Stimulated activated CD8-positive, alpha-beta memory T cell treated with anti-CD3 and anti-CD28 coated beads, Interleukin-12 subunit alpha, Interleukin-12 subunit beta, amount 100 ng/mL, for 1 hour (primary cell): ENCODE data around the gene TMEM175.

Source experiments
- DNase-seq: peaks from one replicate; pipeline ENCODE4 v3.0.0-alpha.2; 2020; ENCODE audit warnings: low read depth

Gene TMEM175

DNA sequence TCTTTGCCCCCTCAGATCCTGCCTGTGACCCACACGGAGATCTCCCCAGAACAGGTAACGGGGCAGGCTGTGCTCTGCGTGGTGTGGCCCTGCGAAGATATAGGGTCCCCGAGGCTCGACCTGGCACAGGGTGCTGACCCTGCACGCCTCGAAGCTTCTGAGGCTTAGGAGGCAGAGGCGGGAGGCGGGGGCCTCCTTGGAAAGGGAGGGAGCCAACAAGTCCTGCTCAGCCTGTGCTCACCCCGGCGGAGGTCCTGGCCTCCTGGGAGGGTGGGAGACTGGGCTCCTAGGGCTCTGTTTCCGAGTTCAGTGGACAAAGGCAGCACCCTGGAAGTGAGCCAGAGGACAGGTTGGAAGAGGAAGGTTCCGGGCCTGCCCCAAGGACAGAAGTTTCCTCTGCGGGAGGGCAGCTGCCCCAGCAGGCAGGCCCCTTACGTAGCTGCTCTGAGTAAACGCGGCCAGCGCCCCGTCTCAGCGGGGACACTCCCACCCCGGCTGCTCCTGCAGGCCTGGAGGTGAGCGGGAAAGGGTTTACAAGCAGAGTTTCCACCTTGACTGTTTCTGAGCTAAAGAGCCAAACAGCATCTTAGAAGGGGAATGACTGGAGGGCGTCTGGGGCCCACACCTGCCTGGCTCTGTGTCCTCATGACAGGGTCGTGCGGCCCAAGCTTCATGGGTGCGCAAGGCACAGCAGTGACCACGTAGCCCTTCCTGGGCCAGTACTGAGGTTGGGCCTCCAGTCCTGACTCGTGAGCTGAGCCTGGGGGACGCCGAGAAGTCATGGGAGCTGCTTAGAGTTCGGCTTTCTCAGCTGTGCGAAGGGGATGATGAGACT is 16.1 kb downstream of the TMEM175 start:
- no peak for DNase-seq

DNA sequence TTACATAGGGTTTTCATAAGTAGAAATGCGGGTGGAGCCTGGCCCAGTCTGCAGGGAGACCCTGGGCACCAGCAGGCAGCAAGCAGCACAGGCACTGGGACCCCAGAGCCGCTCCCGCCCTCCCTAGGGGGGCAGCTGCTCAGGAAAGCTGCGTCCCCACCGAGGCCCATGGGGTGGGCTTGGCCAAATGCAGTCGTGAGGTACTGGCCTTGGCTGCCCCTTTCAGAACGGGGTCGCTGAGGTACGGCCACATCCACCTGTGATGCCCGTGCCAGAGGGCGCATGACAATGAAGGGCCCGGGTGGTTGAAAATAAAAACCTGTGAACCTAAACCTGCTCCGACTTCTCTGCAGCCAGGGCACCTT is 16.7 kb downstream of the TMEM175 start:
- no peak for DNase-seq

DNA sequence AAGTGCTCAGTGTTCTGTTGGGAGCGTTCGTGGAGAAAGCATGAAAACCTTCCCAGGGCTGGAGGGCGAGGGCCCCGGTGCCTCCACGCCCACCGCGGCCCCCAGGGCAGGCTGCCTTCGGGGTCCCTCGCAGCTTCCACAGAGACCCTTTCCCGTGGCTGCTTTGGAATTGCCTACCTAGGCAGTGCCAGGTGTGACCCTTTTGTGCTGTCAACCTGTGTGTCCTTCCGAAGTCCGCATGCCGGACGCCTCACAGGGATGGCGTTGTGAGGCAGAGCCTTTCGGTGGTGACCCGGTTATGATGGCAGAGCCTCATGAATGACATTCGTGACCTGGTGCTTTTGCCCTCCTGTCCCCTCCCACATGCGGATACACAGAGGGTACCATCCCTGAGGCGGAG is 17.4 kb downstream of the TMEM175 start:
- no peak for DNase-seq

DNA sequence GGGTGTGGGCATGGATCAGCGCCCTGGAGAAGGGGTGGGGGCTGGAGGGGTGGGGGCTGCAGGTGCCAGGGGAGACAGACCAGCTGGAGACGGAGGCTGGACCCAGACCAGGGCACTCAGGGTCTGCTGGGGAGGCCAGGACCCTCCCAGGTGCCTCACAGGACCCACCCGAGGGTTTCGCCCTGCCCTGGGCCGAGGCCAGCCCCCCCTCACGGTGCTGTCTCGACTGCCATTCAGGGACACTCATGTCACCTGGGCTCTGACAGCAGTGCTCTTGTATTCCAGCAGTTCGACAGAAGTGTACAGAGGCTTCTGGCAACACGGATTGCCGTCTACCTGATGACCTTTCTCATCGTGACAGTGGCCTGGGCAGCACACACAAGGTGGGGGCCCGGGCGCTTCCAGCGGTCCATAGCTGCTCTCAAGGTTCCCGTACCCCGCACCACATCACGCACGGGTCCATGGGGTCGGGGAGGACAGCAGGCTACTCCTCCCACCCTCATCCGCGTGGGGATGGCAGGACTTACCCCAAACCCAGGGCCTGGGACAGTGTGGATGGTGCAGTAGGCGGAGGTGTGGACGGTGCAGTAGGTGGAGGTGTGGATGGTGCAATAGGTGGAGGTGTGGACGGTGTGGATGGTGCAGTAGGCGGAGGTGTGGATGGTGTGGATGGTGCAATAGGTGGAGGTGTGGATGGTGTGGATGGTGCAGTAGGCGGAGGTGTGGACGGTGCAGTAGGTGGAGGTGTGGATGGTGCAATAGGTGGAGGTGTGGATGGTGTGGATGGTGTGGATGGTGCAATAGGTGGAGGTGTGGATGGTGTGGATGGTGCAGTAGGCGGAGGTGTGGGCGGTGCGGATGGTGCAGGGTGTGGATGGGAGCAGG is 18.1 kb downstream of the TMEM175 start:
- no peak for DNase-seq

DNA sequence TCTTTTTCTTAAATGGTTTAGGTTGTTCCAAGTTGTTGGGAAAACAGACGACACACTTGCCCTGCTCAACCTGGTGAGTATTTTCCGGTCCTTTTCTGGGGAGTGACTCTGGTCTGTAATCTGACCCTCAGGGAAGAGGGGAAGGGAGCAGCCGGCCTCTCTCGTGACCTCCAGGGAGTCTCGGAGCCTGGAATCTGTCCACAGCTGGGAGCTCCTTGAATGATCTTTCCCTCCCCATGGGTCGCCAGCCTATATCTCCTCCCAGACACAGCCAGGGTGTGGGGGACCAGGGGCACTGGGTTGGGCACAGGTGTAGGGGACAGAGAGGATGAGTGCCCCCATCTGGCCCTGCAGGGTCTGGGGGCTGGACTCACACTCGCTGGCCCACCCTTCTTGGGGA is 18.9 kb downstream of the TMEM175 start:
- DNase-seq = no peak

DNA sequence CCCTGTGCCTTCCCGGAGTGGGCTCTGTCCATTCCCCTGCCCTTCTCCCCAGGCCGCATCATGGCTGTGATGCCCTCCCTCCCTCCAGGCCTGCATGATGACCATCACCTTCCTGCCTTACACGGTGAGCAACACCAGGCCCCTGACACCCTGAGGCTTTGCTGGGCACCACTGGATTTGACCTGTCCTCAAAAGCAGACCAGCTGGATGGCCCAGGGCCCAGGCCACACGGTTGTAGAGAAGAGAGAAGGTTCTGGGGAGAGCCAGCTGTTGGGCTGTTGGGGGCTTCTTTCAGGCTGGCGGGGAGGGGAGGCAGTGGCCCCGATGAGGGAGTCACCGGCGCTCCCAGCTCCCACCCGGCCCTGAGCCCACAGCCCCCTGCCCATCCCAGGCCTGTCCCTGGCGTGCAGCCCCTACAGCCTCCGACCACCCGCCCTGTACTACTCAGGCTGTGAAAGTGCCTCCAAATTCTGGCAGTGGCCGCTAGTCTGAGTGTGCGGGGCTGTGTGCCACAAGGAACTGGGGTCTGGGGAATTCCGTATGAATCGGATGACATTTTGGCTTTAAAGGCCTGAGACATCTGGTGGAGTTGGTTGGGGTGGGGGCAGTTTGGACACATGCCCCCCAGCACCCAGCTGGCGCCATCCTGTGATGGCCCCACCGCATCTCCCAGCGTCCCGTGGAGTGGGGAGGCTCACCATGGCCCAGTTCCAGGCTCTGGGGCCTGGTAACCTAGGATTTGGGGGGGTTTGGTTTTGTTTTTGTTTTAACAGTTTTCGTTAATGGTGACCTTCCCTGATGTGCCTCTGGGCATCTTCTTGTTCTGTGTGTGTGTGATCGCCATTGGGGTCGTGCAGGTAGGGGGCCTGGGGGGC is 19.6 kb downstream of the TMEM175 start:
- DNase-seq = no peak

DNA sequence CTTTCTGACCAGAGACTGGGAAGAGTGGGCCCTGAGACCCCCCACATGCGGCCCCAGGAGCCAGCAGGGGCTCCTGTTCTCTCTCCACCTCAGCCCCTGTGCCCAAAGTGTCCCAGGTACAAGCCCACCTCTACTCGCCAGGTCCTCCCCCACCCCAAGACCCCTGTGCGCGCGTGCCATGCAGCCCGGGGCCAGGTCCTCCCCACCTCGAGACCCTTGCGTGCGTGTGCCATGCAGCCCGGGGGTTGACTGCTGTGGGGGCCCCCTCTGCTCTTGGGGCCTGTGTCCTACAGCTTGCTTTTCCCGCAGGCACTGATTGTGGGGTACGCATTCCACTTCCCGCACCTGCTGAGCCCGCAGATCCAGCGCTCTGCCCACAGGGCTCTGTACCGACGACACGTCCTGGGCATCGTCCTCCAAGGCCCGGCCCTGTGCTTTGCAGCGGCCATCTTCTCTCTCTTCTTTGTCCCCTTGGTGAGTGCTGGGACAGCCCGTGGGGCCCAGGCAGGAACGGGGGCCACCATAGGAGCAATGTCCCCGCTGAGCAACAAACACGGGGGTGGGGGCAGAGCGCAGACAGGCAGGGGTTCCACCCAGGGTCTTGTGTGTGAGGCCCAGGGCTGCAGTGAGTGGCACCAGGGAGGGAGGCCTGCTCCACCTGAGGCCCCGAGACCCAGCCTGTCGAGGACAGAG is 20.8 kb downstream of the TMEM175 start:
- no peak for DNase-seq

DNA sequence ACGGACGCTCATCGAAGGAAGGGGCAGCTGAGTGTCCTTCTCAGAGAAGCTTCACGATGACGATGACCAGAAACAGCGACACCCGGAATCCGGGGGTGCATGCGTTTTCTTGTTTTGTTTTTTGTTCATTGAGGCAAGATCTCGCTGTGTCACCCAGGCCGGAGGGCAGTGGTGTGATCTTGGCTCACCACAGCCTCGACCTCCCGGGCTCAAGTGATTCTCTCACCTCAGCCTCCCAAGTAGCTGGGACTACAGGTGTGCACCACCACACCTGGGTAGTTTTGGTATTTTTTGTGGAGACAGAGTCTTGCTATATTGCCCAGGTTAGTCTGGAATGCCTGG is 21.3 kb downstream of the TMEM175 start:
- no peak for DNase-seq

DNA sequence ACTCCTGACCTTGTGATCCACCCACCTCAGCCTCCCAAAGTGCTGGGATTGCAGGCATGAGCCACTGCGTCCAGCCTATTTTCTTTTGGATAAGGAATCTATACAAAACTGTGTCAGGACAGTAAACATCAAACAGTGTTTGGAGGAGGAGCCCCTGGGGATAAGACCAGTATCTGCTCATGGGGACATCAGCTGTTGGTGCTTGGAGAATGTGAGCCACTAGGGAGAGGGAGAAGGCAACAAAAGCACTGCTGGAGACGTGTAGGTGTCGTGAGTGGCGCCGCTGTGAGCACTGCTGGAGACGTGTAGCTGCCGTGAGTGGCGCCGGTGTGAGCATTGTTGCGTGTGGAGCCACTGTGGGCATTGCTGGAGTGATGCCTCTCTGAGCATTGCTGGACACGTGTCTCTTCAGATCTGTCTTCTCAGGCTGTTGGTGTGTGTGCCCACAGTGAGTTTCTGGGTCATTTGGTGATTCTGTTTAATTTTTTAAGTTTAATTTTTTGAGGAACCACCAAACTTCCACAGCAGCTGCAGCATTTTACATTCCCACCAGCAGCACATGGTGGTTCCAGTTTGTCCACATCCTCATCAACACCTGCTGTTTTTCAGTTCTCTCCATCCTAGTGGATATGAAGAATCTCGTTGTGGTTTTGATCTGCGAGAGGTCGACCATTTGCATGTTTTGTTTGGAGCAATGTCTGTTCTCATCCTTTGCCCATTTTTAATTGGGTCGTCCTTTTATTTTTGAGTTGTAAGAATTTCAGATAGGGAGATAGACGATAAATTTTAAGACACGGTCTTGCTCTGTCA is 22.2 kb downstream of the TMEM175 start:
- DNase-seq = no peak

DNA sequence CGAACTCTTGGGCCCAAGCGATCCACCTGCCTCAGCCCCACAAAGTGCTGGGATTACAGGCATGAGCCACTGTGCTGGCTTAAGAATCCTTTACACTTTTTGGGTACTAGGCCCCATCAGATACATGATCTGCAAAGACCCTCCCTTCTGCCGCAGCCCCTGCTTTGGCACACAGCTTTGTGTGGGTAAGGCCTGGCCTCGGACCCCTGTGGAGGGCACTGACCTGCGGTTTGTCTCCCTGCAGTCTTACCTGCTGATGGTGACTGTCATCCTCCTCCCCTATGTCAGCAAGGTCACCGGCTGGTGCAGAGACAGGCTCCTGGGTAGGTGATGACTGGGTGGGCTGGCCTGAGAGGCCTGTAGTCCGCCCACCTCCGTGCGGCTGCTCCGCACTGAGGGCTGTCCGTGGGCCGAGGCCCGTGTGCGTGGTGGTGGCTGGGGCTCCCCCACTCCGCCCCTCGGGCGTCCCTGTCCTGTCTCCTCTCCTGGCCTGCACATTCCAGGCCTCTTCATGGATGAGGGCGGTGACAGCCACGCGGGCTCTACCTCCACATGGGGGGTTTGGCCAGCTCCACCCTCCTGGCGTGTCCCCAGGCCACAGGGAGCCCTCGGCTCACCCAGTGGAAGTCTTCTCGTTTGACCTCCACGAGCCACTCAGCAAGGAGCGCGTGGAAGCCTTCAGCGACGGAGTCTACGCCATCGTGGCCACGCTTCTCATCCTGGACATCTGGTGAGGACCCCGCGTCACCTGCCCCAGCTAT is 23.1 kb downstream of the TMEM175 start:
- DNase-seq = no peak

DNA sequence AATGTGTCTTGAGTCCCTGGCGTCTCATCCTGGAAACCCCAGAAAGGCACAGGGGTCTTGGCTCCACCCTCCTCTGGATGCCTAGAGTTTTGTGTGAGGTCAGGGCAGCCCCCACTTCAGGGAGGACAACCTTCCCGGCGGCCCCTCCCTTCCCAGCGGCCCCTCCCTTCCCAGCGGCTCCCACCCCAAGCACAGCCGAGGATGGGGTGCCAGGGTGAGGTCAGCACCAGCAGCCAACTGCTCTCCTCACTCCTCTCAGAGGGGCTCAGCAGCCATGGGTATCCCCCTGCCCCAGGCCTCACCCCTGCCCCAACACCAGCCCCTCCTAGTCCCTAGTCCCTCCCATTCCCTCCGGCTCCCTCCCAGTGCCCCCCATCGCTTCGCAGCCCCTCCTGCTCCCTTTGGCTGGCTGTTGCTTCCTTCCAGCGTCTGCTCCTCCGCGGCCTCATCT is 23.7 kb downstream of the TMEM175 start:
- no peak for DNase-seq

DNA sequence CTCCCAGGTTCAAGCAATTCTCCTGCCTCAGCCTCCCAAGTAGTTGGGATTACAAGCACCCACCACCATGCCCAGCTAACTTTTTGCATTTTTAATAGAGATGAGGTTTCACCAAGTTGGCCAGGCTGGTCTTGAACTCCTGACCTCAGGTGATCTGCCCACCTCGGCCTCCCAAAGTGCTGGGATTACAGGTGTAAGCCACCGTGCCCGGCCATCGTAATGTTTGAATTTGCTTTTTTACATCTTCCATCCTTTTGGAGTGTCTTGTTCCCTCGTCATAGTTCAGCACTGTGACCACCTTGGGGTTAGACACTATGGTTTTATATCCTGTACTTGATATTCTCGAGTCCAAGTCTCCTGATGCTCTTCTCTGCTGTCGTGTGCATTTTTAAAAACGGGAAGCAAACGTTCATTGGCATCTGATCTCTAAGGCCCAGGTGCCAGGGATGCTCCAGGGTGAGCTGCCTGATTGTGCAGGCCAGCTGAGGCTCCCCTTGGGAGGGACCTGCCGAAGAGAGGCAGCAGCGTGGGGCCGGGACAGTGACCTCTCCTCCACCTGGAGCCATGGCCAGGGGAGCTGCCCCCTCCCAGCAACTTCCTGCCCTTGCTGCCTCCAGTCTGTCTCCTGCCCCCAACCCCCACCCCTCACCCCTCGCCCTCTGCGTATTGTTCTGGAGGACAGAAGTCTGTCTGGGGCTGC is 24.4 kb downstream of the TMEM175 start:
- no peak for DNase-seq

DNA sequence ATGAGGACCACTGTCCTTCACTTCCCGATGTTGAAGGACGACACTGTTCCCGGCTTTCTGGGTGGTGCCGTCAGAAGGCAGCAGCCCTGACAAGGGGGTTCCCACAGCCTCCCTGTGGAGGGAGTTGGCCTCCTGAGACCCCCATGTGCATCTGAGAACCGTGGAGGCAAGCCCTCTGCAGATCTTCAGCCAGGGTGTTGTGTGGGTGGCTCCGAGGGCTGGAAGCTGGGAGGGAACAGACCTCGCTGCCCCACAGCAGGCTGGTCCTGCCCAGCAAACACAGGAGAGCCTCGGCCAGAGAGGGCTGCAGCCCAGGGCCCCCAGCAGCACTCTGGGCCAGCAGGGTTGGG is 24.9 kb downstream of the TMEM175 start:
- DNase-seq = no peak

DNA sequence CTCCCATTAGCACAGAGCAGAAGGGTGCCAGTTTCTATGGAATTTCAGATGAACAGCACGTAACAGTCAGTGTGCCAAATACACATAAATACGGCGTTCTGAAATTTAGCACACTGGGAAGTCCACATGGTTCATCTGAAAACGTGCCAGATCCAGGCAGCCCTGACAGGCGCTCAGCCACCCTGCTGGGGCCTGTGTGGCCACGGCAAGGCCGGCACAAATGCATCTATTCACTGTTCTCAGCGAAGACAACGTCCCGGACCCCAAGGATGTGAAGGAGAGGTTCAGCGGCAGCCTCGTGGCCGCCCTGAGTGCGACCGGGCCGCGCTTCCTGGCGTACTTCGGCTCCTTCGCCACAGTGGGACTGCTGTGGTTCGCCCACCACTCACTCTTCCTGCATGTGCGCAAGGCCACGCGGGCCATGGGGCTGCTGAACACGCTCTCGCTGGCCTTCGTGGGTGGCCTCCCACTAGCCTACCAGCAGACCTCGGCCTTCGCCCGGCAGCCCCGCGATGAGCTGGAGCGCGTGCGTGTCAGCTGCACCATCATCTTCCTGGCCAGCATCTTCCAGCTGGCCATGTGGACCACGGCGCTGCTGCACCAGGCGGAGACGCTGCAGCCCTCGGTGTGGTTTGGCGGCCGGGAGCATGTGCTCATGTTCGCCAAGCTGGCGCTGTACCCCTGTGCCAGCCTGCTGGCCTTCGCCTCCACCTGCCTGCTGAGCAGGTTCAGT is 25.5 kb downstream of the TMEM175 start:
- DNase-seq = no peak

DNA sequence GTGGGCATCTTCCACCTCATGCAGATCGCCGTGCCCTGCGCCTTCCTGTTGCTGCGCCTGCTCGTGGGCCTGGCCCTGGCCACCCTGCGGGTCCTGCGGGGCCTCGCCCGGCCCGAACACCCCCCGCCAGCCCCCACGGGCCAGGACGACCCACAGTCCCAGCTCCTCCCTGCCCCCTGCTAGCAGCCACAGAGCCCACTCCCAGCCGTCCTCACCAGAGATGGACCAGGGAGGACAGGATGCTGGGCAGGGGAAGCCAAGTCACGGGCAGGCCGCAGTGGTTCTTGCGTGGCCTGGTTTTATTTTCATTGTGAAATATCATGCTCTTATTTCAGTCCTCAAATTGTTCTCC is 26.0 kb downstream of the TMEM175 start:
- DNase-seq = no peak

DNA sequence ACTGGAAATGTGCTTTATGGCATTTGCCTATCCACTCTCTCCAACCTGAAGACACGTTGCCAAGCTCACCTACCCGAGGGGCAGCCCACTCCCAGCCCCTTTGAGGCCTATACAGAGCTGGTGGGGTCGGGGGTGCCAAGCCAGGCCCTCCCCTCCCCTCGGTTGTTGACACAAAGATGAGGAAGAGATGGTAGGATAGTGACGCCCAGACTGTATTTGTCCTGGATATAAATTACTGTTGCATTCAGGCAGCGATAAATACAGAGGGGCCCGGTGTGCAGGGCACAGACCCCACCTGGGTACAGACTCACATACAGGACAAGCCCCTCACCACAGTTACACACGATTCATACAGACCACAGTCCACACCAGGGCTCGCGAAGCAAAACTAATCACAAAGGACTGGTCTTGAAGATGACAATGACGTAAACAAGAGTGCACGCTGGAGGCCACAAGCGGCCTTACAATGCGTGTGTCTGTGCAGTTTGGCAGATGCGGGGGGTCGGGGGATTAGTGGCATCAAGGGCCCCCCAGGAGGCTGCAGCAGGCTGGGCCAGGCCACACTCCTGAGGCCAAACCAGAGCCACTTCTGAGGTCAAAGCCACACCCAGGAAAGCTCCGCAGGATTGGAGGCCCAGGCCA is 26.6 kb downstream of the TMEM175 start:
- no peak for DNase-seq

DNA sequence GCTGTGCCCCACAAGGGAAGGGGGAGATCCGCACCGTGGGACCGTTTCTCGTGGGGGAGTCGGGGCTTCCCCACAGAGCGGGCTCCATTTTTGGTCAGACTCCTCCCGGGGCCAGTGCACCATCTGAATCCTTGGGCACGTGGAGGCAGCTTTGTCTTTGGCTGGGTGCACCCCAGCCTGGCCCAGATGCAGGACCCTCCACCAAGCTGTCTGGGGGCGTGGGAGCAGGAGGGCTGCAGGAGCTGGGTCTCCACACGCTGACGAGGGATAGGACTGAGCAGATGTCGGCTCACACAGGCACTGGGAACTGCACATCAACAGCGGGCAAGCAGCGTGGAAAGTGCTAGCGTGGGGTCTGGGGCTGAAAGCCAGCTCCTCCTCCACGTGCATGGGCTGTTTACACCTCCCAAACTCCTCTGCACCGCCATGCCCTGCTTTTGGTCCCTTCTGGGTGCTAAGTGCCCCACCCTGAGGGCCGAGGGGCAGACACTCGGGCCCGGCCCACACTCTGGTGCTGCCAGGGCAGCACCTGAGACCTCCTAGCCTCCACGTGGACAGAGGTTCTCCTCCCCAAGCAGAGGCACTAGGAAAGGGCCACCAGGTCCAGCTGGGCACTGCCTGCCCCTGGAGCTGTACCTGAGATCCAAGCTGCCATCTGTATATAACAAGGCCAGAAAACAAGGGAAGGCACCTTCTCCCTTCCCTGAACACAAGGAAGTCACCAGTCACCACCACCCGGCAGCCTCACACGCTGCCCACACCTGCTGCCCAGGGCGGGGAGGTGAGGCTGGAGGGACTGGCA is 27.3 kb downstream of the TMEM175 start:
- DNase-seq = no peak
